CD4-positive, alpha-beta memory T cell (primary cell): Measurements from ENCODE around the gene CRMP1. TPM values are rescaled to one million over a fixed set of nuclear protein-coding genes. Genes with fewer than 3 reads are reported as not detected.
A peak's percentile ranks its signal among the peaks of the same experiment; 100 is the strongest.
"Not testable (repeated sequence)": the region's sequence is repeated elsewhere in the genome, so short reads cannot be mapped to it uniquely, and the experiment has no call there.

Experiments used
- CTCF ChIA-PET: fragments of 350-600 bp; sonication (Branson Sonifier 250); formaldehyde crosslinking; loops from one replicate; lab custom pipeline; 2021; ENCODE audit warnings: inconsistent platforms; ENCODE audit not compliant: partially characterized antibody; lab: Charles Lee
- POLR2A ChIA-PET: fragments of 350-600 bp; sonication (Branson Sonifier 250); formaldehyde crosslinking; loops from one replicate; lab custom pipeline; 2021; ENCODE audit not compliant: partially characterized antibody; lab: Charles Lee
- DNase-seq, 5 donors: peaks; one replicate each; pipeline versions ENCODE4 v3.0.0 to v3.0.0-alpha.2; 2020 to 2022; ENCODE audit warnings: mixed read lengths in 1 of 5
- H3K27ac ChIP-seq: one replicate; pipeline ENCODE4 v1.7.0; 2013; ENCODE audit warnings: low read depth, low read length
- H3K27me3 ChIP-seq: 2 replicates; pipeline ENCODE4 v1.7.0; 2013; ENCODE audit warnings: mild to moderate bottlenecking, low read length, moderate library complexity; ENCODE audit not compliant: insufficient read depth
- H3K36me3 ChIP-seq: 2 replicates; pipeline ENCODE4 v1.7.0; 2013; ENCODE audit warnings: mild to moderate bottlenecking, low read length, moderate library complexity; ENCODE audit not compliant: insufficient read depth
- H3K4me1 ChIP-seq: 2 replicates; pipeline ENCODE4 v1.7.0; 2013; ENCODE audit warnings: mild to moderate bottlenecking, low read length, moderate library complexity; ENCODE audit not compliant: insufficient read depth
- H3K4me3 ChIP-seq, 2 donors: one replicate each; pipeline ENCODE4 v1.7.0; 2013; ENCODE audit warnings: low read length in 2 of 2, mild to moderate bottlenecking in 1 of 2
- H3K9me3 ChIP-seq, 2 donors: one replicate each; pipeline ENCODE4 v1.7.0; 2013; ENCODE audit warnings: low read length in 2 of 2, control low read depth in 1 of 2; ENCODE audit not compliant: control insufficient read depth in 1 of 2
- H3K27ac Mint-ChIP-seq, 7 donors: one replicate each; pipeline ENCODE4 v1.8.0; 2020 to 2021; ENCODE audit warnings: mixed read lengths in 7 of 7, mild to moderate bottlenecking in 6 of 7, inconsistent platforms in 3 of 7, moderate library complexity in 3 of 7
- H3K27me3 Mint-ChIP-seq, 2 donors: one replicate each; pipeline ENCODE4 v1.8.0; 2020 to 2021; ENCODE audit warnings: mixed read lengths in 2 of 2
- H3K36me3 Mint-ChIP-seq, 2 donors: one replicate each; pipeline ENCODE4 v1.8.0; 2020 to 2021; ENCODE audit warnings: mixed read lengths in 2 of 2, inconsistent platforms in 1 of 2, mild to moderate bottlenecking in 1 of 2
- H3K4me1 Mint-ChIP-seq, 4 donors: one replicate each; pipeline ENCODE4 v1.8.0; 2020 to 2021; ENCODE audit warnings: mixed read lengths in 4 of 4, mild to moderate bottlenecking in 1 of 4
- H3K4me3 Mint-ChIP-seq, 8 donors: one replicate each; pipeline ENCODE4 v1.8.0; 2020 to 2021; ENCODE audit warnings: mixed read lengths in 8 of 8, mild to moderate bottlenecking in 7 of 8, moderate library complexity in 6 of 8, inconsistent platforms in 3 of 8
- H3K9me3 Mint-ChIP-seq, 8 donors: one replicate each; pipeline ENCODE4 v1.8.0; 2020 to 2021; ENCODE audit warnings: mixed read lengths in 8 of 8, mild to moderate bottlenecking in 5 of 8, inconsistent platforms in 3 of 8, moderate library complexity in 1 of 8
- intact Hi-C: fragments of 100-400 bp; cut with micrococcal nuclease; formaldehyde crosslinking; loops from one replicate; pipeline ENCODE4 v1.15.1; 2023
- polyA plus RNA-seq, 2 donors: library from polyadenylated mRNA; unstranded; fragments of 300-500 nt; fragmentation: Illumina TruSeq; gene quantifications; one replicate each; pipeline ENCODE4 v1.2.3, GENCODE V29; 2021
- total RNA-seq, 2 experiments: library from RNA; stranded (reverse); gene quantifications; one replicate each; pipeline ENCODE4 v1.2.3, GENCODE V29; 2021

CRMP1 gene
- total and polyA plus RNA-seq, 4 experiments from 2014 or later, result not detected

DNA sequence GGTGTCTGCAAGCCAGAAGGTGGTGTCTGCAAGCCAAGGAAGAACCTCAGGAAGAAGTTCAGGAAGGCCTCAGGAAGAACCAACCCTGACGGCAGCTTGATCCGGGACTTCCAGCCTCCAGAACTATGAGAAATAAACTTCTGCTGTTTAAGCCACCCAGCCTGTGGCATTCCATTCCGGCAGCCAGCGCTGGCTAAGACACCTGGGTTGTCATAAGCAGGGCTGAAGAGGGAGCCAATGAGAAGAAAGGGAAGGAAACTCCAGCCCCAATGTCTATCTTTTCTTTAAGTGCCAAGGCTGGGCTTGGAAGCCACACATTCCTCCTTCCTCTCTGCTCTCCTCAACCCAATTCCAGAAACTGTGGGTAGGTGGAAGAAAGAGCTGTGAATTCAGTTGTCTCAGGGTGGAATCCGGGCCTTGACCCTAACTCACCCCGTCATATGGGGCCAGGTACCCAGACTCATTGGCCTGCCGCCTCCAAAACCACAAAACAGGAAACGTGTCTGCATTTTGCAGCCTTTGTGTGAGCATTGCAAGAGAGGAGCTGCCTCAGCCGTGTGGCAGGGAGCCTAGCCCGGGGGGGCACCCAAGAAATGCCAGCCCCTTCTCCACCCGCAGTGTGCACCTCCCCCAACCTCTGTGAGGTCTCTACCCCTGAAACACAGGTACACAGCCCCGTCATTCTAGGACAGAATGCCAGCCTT, 26.8 kb downstream of the CRMP1 start:
- H3K36me3 Mint-ChIP-seq, result no peaks in the 10 kb centered on the region
- H3K27ac Mint-ChIP-seq, result peak overlapping the region in 2 of 7 donors; percentile 35 to 60
- H3K27me3 ChIP-seq, result no peaks in the 10 kb centered on the region
- intact Hi-C loops, result no loop called here
- H3K36me3 ChIP-seq, result no peaks in the 10 kb centered on the region
- H3K4me3 Mint-ChIP-seq, result peak overlapping the region in 6 of 8 donors; percentile 15 to 70 (median 40)
- no peaks in the 10 kb centered on the region for H3K9me3 ChIP-seq
- peaks cover 0 to 4% (median under 1%) of the 10 kb centered on the region in 8 donors for H3K9me3 Mint-ChIP-seq
- peaks cover 18% of the 10 kb centered on the region for H3K4me1 ChIP-seq
- ChIA-PET CTCF (no interaction called here), POLR2A (no interaction called here)
- H3K27ac ChIP-seq, result no peak overlapping the region
- peaks cover 15 to 27% (median 18%) of the 10 kb centered on the region in 4 donors for H3K4me1 Mint-ChIP-seq
- H3K27me3 Mint-ChIP-seq, result peaks cover 6 to 11% of the 10 kb centered on the region in 2 donors
- H3K4me3 ChIP-seq, result no peak overlapping the region
- no peak for DNase-seq

DNA sequence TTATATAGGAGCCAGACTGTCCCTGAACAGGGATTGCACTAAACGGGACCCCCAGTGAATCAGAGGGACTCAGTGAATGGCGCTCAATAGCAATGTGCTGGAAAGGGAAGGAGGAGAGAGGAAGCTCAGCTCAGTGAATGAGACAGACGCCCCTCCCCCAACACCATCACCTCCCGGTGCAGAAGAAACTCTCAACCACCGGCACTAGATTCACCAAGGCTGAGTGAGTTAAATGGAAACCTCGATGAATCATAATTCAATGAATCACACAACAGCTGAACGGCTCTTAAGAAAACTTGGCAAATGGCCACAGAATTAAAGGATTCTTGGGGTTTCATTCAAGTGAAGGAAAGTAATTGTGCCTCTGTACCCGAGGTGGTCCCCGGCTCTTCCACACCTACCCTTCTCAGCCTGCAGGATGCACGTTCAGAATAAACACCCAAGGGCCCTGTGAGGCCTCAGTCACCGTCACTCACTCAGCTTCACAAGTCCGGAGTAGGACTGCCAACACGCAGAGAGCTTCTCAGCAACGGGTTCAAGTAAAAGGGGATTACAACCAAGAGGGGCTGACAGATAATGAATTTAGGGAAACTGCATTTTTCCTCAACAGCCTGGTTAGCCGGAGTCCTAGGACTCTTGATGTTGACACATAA, 29.3 kb downstream of the CRMP1 start:
- Histone ChIP-seq H3K4me3 (no peak overlapping the region), H3K27me3 (no peaks in the 10 kb centered on the region), H3K27ac (no peak overlapping the region), H3K9me3 (no peaks in the 10 kb centered on the region), H3K4me1 (peaks cover 18% of the 10 kb centered on the region), H3K36me3 (no peaks in the 10 kb centered on the region)
- H3K27ac Mint-ChIP-seq, result peak overlapping the region in 2 of 7 donors; percentile 2 to 7
- DNase-seq, result no peak
- no peak overlapping the region for H3K4me3 Mint-ChIP-seq
- intact Hi-C loops, result no loop called here
- peaks cover 15 to 27% (median 18%) of the 10 kb centered on the region in 4 donors for H3K4me1 Mint-ChIP-seq
- H3K9me3 Mint-ChIP-seq, result peaks cover 0 to 5% (median 0%) of the 10 kb centered on the region in 8 donors
- no peaks in the 10 kb centered on the region for H3K36me3 Mint-ChIP-seq
- CTCF ChIA-PET, result no interaction called here
- peaks cover 2% of the 10 kb centered on the region in 2 donors for H3K27me3 Mint-ChIP-seq
- POLR2A ChIA-PET, result no interaction called here

DNA sequence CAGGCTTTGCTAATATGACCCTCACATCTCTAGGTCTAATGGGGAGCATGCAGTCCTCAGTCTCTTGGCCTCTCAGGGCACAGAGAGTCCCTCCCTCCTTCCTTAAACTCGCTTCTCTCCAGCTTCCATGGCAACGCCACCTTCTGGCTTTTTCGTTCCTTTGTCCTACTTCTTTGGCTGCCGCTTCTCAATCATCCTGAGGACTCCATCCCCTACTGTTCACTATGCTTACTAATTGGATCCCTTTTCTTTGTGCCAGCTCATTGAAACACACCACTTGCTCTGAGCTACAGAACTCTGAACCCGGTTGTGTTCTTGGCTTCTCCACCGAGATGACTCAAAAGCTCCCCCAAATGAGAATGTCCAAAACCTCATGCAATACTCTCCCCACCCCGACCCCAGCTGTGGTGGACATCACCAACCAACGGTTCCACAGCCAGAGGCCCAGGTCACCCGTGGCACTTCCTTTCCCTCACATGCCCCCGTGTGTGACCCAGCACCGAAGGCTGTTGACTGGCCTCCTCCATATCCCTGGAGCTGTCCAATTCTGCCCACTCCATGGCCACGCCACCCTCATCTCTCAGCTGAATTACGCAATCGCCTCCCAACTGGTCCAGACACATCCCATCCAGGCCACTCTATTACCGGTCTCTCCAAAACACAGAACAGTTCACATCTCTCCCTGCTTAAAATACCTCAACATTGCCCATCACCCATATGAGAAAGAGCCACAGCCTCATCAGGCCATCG, 34.7 kb downstream of the CRMP1 start:
- Mint-ChIP-seq H3K9me3 (peaks cover 0 to 5% (median 0%) of the 10 kb centered on the region in 8 donors), H3K27ac (no peak overlapping the region)

DNA sequence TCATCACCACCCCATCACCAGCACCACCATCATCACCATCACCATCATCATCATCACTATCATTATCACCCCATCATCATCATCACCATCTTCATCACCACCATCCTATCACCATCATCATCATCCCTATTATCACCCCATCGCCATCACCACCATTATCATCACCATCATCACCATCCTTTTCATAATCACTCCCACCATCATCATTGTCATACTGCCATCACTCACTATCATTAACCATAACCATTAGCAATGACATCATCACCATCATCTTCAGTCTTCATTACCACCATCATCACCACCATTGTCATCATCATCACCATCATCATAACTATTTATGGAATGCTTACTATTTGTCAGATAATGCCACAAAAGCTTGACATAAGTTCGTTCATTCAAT, 35.7 kb downstream of the CRMP1 start:
- ChIA-PET CTCF (no interaction called here), POLR2A (no interaction called here)
- Mint-ChIP-seq H3K4me3 (no peak overlapping the region), H3K27ac (no peak overlapping the region), H3K4me1 (no peaks in the 10 kb centered on the region), H3K27me3 (peaks cover 0 to 3% of the 10 kb centered on the region in 2 donors), H3K36me3 (no peaks in the 10 kb centered on the region), H3K9me3 (peaks cover 0 to 5% (median 0%) of the 10 kb centered on the region in 8 donors)
- H3K4me1 ChIP-seq, result no peaks in the 10 kb centered on the region
- intact Hi-C loops, result no loop called here
- H3K4me3 ChIP-seq, result no peak overlapping the region
- no peaks in the 10 kb centered on the region for H3K9me3 ChIP-seq
- no peak for DNase-seq
- no peak overlapping the region for H3K27ac ChIP-seq
- H3K27me3 ChIP-seq, result no peaks in the 10 kb centered on the region
- no peaks in the 10 kb centered on the region for H3K36me3 ChIP-seq

More for the DNA sequence above, 34.7 kb downstream of the CRMP1 start:
- Histone ChIP-seq H3K27me3 (no peaks in the 10 kb centered on the region), H3K27ac (no peak overlapping the region), H3K36me3 (no peaks in the 10 kb centered on the region), H3K9me3 (no peaks in the 10 kb centered on the region), H3K4me1 (no peaks in the 10 kb centered on the region), H3K4me3 (no peak overlapping the region)
- DNase-seq, result no peak
- intact Hi-C loops, result no loop called here
- Mint-ChIP-seq H3K4me1 (peaks cover 0 to under 1% (median 0%) of the 10 kb centered on the region in 4 donors), H3K27me3 (peaks cover 0 to 1% of the 10 kb centered on the region in 2 donors), H3K4me3 (no peak overlapping the region), H3K36me3 (no peaks in the 10 kb centered on the region)
- ChIA-PET CTCF (no interaction called here), POLR2A (no interaction called here)

DNA sequence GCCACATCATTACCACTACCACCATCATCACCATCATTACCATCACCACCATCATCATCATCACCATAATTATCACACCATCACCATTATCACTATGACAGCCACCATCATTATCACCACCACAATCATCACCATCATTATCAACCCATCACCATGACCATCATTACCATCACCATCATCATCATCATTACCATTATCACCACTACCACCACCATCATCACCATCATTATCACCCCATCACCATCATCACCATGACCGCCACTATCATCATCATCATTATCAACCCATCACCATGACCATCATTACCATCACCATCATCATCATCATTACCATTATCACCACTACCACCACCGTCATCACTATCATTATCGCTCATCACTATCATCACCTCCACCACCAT, 36.5 kb downstream of the CRMP1 start:
- H3K4me3 Mint-ChIP-seq, H3K9me3 ChIP-seq, H3K4me3 ChIP-seq, H3K36me3 ChIP-seq, H3K27ac Mint-ChIP-seq, H3K27me3 ChIP-seq, DNase-seq, H3K36me3 Mint-ChIP-seq, H3K27me3 Mint-ChIP-seq, CTCF ChIA-PET, H3K27ac ChIP-seq, H3K4me1 Mint-ChIP-seq, POLR2A ChIA-PET, intact Hi-C loops, H3K4me1 ChIP-seq, H3K9me3 Mint-ChIP-seq: not testable (repeated sequence)

DNA sequence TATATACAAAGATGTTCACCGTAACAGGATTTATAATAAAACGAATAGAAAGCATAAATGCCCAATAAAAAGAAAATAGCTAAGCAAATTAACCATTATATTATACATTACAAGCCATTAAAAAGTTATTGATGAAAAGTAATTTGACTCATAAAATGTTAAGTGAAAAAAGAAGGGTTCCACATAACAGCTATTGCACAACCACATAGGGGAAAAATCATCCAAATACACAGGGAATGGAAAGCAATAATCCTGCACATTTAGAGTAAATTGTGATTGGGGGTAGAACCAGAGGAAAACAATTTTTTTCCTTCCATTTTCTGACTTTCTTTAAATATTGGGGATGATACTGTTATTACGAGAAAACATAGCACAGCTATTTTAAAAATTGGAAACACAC, 38.0 kb downstream of the CRMP1 start:
- CTCF ChIA-PET, result no interaction called here

DNA sequence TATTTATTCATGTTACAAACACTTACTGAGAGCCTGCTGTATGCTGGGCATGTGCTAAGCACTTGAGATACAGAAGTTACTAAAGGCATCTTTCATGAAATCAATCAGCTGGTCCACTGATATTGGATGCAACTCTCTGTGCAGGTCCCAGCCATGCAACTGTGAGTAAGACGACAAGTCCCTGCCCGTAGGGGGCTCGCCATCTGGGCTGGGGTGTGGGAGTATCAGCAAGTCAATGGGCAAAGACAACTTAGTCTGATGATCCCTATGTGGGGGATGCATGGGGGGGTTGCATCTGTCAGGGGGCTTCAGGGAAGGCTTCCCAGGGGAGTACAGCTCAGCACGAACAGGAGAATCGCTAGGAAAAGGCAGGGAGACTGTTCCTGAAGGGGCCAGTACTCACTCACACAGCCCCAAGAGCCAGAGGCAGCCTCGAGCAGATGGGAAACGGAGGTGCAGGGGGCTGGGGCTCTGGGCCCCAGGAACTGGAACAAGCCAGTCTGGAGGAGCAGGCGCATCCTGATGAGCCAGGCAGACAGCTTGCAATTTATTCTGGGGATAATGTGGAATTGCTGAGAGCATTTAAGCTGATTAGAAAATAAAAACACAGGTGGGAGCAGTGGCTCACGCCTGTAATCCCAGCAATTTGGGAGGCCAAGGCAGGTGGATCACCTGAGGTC, 40.2 kb downstream of the CRMP1 start:
- Histone ChIP-seq H3K27me3 (no peaks in the 10 kb centered on the region), H3K9me3 (no peaks in the 10 kb centered on the region), H3K4me3 (no peak overlapping the region), H3K36me3 (no peaks in the 10 kb centered on the region), H3K27ac (no peak overlapping the region), H3K4me1 (no peaks in the 10 kb centered on the region)
- H3K36me3 Mint-ChIP-seq, result no peaks in the 10 kb centered on the region
- peaks cover 4 to 12% of the 10 kb centered on the region in 2 donors for H3K27me3 Mint-ChIP-seq
- no peaks in the 10 kb centered on the region for H3K9me3 Mint-ChIP-seq
- ChIA-PET POLR2A (no interaction called here), CTCF (no interaction called here)
- H3K4me1 Mint-ChIP-seq, result no peaks in the 10 kb centered on the region
- H3K27ac Mint-ChIP-seq, result no peak overlapping the region
- H3K4me3 Mint-ChIP-seq, result no peak overlapping the region
- DNase-seq, result no peak
- intact Hi-C loops, result no loop called here

More for the DNA sequence above, 38.0 kb downstream of the CRMP1 start:
- Histone ChIP-seq H3K27me3 (no peaks in the 10 kb centered on the region), H3K4me3 (no peak overlapping the region), H3K27ac (no peak overlapping the region), H3K4me1 (no peaks in the 10 kb centered on the region), H3K36me3 (no peaks in the 10 kb centered on the region), H3K9me3 (no peaks in the 10 kb centered on the region)
- Mint-ChIP-seq H3K4me3 (no peak overlapping the region), H3K27ac (no peak overlapping the region), H3K27me3 (peaks cover 2 to 8% of the 10 kb centered on the region in 2 donors), H3K36me3 (no peaks in the 10 kb centered on the region), H3K4me1 (no peaks in the 10 kb centered on the region), H3K9me3 (no peaks in the 10 kb centered on the region)
- no peak for DNase-seq
- POLR2A ChIA-PET, result no interaction called here
- intact Hi-C loops, result no loop called here
